ENCODE measurements around the gene LYPLAL1.

GRCh38 chr1:219189952-219190351 is 16.3 kb downstream of the LYPLAL1 start:
- TF ChIP-seq CTCF (IDR thresholded peaks at IDR 0.05), result no peak
- no peak for TF ChIP-seq ZFX (IDR thresholded peaks at IDR 0.05; ENCODE audit: borderline replicate concordance)

Measured in 22Rv1 (cell line).